Stimulated activated CD4-positive, alpha-beta T cell treated with anti-CD3 and anti-CD28 coated beads, Interleukin-2, amount 100 ng/mL, for 48 hours (primary cell): ENCODE data around the gene SIRT2.
"Not testable (repeated sequence)": the region's sequence is repeated elsewhere in the genome, so short reads cannot be mapped to it uniquely, and the experiment has no call there.

Source experiments
- DNase-seq, 2 donors: peaks; one replicate each; pipeline ENCODE4 v3.0.0-alpha.2; 2020

Gene SIRT2

DNA sequence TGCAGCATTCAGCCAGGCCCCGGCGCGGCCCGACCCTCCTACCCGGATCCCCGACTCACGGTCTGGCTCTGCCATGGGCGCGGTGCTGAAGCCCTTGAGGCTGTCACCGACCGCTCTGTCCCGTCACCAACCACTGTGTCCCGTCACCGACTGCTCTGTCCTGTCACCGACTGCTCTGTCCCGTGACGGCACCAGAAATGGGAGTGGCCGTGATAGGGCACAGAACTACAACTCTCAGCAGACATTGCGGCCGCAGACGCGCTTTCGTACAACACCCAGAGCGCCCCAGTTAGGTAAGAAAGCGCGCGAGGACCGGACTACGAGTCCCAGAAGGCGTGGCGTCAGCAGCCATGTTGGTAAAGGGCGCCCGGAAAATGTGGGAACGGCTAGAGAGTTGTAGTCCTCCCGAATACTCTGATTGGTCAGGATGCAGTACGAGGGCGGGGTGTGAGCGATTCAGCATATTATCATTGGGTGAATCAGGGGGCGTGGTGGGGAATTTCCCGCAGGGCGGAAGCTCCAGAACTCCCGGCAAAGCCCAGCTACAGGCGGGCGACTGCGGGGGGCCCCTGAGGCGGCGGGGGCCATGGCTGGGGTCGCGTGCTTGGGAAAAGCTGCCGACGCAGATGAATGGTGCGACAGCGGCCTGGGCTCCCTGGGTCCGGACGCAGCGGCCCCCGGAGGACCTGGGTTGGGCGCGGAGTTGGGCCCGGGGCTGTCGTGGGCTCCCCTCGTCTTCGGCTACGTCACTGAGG is at the start of gene SIRT2, which contains the start of gene NFKBIB:
SIRT2 (minus strand) TSS at position 172 of the 755 bp plus-strand sequence; CDS start at position 75, 97 bp downstream.
NFKBIB (plus strand) TSS at position 523 of the 755 bp plus-strand sequence; CDS start at position 587, 64 bp downstream.
- peak; percentile 96 to 97 for DNase-seq

DNA sequence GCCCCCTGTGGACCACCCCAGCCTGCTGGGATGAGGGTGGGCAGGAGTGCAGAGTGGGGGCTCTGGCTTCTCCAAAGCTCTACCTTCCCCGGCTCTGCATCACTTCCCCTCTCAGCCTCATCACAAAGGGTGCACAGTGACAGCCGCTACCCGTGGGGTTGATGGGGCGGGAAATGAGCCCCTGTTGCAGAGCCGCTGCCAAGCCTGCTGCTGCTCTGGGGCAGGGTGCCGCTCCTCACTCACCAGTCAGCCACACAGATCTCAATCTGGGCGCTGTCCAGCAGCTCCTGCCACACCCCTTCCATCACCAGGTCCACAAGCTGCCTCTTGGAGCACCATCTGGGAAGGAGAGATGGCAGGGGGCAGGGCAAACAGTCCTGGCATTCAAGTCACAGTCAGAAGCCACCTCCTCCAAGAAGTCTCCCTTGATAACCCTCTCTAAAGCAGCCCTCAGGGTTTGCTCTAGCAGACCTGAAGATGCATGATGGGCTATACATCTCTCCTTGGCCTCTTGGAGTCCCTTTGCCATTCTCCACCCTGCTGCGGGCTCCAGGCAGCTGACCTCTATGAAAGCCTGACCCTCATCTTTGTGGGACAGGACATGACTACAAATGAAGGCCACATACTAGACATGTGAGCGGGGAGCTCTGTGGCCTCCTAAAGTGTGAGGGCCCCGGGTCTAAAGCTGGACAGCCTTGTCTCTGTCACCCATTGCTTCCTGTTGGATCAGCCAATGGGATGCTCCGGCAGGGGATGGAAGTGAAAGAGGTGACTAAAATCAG is 47.0 kb upstream of the SIRT2 start:
- no peak for DNase-seq

DNA sequence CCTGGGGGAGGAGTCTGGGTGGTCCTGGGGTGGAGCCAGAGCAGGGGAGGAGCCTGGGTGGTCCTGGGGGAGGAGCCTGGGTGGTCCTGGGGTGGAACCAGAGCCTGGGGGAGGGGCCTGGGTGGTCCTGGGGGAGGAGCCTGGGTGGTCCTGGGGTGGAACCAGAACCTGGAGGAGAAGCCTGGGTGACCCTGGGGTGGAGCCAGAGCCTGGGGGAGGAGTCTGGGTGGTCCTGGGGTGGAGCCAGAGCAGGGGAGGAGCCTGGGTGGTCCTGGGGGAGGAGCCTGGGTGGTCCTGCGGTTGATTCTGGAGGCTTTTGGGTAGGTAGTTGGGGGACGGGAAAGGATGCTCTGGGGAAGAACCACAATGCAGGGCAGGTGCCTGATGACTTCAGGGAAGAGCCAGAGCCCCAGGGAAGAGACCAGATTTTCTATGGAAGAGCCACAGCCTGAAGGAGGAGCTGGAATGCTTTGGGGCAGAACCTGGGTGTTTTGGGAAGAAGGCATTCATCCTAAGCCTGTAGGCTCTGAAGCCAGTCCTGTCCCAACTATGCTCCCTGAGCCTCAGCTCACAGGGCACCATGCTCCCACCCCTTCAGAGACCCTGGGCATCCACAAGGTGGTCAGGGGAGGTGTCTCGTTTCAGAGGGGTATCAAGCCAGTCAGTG is 46.3 kb upstream of the SIRT2 start:
- DNase-seq, result no peak

DNA sequence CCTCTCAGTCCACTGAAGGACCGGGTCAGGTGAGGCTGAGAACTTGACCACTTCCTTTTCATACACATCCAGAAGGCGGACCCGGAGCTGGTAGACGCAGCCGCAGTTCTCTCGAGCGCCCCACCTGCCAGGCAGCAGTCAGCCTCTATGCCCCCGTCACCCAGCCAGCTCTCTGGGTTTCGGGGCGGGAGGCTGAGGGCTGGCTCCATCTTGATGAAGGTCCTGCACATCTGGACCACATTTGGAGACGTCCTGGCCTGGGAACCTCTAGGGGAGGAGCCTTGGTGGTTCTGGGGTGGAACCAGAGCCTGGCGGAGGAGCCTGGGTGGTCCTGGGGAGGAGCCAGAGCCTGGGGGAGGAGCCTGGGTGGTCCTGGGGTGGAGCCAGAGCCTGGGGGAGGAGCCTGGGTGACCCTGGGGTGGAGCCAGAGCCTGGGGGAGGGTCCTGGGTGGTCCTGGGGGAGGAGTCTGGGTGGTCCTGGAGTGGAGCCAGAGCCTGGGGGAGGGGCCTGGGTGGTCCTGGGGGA is 45.6 kb upstream of the SIRT2 start:
- no peak for DNase-seq

DNA sequence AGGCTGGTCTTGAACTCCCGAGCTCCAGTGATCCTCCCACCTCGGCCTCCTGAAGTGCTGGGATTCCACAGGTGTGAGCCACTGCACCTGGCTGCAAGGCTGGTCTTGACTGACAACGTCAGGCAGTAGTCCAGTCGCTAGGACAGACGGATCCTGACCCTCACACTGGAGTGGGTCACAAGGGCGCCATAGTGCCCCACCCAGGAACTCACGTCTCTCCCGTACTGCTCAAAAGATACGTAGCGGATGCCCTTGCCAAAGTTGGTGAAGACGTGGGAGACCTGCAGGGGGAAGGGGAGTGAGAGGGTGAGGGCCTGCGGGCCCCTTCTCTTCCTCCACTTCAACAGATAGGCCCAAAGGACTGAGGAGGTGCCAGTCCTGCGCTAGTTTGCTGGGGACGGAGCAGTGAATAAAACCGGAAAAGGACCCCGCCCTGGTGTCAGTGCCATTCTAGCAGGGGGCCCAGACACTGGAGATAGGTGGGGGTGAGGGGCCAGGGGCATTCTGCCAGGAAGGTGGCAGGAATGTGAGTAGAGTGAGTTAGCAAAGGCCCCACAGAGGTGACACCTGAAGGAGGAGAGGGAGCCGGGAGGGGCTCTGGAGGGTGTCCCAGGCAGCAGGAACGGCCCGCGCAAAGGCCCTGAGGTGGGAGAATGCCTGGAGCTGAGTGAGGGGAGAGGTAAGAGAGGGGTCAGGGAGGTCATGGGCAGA is 43.2 kb upstream of the SIRT2 start:
- DNase-seq, result no peak

DNA sequence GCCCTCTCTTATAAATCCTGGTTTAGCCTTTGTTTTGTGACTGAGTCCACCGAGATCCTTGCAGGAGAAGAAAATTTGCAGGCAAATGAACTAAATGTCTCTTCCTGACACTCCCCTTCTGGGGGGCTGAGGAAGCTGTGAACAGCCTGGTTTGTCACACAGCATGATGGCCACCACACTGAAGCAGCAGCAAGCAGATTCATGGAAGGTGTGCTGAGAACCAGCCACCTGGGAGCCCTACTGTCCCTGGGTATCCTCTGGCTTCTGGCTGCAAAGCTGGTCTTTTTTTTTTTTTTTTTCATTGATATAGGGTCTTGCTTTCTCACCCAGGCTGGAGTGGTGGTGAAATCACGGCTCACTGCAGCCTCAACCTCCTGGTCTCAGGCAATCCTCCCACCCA is 42.6 kb upstream of the SIRT2 start:
- no peak for DNase-seq

DNA sequence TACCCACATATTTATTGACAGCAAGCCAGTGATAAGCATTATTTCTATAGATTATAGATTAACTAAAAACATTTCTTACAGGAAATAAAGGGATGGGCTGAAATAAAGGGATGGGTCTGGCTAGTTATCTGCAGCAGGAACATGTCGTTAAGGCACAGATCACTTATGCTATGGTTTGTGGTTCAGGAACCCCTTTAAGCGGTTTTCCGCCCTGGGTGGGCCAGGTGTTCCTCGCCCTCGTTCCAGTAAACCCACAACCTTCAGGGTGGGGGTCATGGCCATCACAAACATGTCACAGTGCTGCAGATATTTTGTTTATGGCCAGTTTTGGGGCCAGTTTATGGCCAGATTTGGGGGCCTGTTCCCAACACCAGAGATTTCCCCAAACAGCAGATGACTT is 42.0 kb upstream of the SIRT2 start:
- DNase-seq, result not testable (repeated sequence)

DNA sequence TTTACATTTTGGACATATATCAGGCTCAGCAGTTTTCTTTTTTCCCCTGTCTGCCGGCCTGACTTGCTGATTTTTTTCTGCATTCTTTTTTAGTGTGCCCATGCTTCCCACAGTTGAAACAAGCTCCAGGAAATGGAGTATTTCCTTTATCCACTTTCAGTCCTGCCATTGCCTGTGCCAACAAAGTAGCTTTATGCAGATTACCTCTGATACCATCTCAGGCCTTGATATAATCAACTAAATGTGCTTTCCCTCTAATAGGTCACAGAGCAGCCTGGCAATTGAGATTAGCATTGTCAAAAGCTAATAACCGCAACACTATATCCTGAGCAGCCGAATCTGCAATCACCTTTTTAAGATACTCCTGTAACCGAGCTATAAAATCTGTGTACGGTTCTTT is 40.5 kb upstream of the SIRT2 start:
- no peak for DNase-seq

DNA sequence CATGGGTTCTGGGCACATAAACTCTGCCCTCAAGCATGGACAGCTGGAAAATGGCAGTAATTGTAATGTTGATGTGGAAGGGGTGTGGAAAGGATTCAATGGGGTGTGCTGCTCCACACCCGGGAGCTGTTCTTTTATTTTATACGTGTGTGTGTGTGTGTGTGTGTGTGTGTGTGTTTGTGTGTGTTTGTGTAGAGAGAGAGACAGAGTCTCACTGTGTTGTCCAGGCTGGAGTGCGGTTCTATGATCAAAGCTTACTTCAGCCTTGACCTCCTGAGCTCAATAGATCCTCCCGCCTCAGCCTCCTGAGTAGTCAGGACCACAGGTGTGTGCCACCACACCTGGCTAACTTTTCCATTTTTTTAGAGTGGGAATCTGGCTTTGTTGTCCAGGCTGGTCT is 34.1 kb upstream of the SIRT2 start:
- no peak for DNase-seq

DNA sequence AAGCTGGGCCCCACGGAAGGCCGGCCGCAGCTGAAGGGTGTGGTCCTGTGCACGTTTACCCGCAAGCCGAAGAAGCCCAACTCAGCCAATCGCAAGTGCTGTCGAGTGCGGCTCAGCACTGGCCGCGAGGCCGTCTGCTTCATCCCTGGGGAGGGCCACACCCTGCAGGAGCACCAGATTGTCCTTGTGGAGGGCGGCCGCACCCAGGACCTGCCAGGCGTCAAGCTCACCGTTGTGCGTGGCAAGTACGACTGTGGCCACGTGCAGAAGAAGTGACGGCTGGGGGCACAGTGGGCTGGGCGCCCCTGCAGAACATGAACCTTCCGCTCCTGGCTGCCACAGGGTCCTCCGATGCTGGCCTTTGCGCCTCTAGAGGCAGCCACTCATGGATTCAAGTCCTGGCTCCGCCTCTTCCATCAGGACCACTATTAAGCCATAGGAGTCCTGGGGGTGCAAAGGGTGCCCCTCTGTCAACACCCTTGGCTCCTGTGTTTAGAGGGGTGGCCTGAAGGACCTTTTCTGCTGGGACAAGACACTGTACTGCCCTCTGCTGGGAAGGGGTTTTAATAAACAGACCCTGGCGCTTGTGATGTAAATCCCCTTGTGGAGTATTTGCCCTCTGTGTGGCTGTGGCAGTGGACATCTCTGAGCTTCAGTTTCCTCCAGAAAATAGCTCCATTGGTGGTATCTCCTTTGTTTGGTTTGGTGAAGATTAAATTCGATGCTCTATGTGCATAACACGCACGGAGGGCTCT is 33.2 kb upstream of the SIRT2 start:
- peak in 1 of 2 donors; percentile 43 for DNase-seq

DNA sequence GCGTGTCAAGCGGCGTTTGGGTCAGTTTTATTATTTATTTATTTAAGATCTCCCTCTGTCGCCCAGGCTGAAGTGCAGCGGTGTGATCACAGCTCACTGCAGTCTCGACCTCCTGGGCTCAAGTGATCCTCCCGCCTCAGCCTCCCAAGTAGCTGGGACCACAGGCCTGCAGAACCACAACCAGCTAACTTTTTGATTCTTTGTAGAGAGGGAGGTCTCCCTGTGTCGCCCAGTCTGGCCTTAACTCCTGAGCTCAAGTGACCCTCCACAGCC is 32.0 kb upstream of the SIRT2 start:
- no peak for DNase-seq

DNA sequence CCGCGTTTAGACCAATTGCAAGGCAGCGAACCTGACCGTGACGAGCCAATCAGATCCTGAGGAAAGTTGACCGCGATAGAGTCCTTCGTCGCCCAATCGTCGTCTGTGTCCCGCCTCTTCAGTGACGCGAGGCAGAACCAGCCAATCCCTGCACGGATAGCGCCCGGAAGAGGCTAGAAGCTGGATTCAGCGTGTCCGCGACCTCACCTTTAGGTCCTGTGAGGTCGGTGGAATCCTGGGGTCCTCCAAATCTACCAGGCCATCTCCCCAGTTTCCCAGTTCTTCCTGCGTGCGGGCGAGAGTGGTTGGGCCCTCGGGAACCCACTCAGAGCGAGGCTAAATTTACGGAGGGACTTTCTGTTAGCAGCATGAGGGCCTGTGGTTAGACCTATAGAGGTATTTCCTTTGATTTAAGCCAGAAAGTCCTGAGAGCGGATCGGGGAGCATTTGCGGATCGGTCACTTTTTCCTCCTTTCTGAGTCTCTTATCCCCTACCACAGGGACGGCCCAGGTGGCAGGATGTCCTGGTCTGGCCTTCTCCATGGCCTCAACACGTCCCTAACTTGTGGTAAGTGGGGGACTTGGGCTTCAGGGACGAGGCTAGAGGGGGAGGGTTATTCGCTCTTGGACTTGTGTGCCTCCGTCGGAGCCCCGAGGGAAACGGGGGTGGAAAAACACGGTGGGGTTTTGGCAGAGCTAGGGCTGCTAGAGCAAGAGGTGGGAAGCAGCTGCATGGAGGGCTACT is 31.5 kb upstream of the SIRT2 start, which contains the start of gene MRPS12:
MRPS12 (plus strand) TSS at position 169 of the 745 bp plus-strand sequence; CDS start at position 520, 351 bp downstream.
- peak; percentile 95 to 97 for DNase-seq

DNA sequence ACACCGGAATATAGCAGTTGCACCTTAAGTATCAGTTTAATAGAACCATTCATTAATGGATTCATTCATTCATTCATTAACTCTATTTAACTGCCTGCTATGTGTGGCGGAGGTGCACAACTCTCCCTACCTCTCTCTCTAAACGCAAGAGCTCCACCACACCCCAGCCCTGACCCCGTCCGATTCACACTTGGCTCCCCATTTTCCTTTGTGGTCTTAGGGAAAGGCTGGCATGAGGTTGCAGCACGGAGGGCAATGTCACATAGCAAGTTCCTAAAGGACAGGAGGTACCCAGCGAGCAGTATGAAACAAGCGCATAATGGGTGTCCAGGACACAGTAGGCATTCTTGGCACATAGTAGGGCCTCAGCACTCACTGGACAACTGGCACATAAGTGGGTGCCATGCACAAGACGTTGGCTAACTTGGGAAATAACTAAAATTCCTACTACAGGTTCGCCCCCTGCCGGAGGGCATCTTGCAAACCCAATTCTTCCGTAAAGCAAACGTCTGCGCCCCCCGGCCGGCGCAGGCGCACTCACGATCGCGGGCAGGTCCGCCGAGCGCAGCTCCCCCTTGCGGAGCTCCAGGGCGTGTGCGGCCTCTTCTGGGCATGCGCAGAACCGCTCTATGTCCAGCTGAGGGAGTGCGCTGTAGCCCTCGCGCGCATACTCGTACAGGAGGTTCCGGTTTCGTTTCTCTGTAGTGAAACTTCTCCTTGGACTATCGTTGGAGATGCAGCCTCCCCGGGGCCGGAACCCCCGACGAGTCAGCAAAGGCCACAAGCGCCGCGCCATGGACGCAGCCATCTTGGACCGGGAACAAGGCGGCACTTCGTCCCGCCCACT is 30.7 kb upstream of the SIRT2 start, which contains the start of gene SARS2:
SARS2 (minus strand) TSS at position 835 of the 847 bp plus-strand sequence; CDS start at position 808, 27 bp downstream.
- peak; percentile 87 to 94 for DNase-seq

DNA sequence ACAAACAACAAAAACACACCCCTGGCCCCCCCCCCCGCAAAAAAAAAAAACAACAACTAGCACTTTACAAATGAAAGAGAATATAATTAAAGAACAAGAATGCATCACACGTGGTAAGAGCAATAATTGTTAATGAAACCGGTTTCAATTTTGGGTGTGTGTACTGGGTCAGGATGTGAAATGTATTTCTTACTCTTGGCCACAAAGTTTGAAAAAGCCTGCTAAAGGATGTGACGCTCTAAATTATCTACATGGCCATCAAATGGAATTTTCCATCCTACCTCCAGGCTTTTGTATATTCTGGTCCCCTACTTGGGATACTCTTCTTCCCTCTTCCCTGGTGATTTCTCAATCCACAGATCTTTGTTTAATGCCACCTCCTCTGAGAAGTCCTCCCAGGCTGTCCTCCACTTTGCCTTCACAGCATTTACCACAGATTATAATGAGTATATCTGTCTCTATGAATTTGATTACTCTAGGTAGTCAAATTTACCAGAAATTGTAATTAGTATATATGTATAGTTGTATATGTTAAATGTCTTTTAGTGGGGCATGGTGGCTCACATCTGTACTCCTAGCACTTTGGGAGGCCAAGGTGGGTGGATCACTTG is 29.1 kb upstream of the SIRT2 start:
- no peak for DNase-seq

DNA sequence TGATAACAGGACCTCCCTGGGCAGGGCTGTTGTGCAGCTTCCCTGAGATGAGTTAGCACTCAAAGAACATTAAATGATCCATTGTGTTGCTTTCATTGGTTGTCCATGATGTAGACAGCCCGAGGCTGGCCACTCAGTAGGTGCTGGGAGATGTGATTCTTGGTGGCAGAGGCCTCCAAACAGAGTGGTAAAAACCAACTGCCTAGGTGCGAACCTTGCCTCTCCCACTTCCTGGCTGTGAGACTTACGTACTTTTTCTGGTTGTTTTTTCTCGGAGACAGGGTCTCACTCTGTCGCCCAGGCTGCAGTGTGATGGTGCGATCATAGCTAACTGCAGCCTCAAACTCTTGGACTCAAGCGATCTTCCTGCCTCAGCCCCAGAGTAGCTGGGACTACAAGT is 25.0 kb upstream of the SIRT2 start:
- DNase-seq, result no peak

DNA sequence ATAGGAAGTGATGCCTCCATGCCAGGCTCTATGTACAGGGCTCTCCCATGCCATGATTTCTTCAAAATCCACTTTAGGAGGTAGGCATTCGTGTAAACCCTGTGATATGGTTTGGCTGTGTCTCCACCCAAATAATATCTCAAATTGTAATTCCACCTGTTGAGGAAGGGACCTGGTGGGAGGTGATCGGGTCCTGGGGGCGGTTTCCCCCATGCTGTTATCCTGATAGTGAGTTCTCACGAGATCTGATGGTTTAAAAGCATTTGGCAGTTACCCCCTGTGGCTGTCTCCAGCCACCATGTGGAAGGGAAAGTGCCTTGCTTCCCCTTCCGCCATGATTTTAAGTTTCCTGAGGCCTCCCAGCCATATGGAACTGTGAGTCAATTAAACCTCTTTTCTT is 23.1 kb upstream of the SIRT2 start:
- DNase-seq, result no peak

DNA sequence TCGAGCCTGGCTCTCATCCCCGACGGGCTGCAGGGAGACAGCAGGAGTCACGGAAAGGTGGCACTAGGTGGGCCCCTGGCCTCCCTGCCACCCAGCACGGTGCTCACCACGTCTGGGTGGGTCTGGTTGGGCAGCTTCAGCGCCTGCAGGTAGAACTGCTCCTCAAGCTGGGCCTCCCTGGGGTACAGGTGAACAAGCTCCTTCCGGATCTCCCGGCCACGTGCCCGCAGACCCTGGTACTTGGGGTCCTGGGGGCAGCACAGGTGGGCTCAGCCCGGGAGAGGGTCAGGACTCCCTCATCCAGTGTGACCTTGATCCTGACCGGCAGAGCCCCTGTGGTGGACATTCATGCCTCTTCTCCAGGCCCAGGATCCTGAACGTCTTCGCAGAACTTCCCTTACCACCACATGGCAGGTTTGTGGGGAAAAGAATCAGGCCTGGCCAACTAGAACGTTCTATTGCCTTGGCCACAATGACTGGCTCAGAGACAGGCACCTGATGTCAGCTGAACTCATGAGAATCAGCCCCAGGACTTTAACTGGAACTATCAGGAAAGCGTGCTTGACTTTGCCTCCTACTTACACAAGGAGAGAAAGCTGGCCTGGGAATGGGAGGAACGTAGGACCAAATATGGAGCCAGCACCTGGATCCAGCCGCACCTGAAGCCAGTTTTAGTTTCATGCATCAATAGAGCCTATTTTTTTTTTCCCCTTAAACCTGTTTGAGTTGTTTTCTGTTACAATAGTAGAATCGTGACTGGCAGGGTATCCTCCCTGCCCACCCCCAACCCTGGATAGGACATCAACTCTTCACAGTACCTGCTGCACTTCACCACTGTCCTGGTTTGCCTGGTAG is 22.2 kb upstream of the SIRT2 start:
- DNase-seq, result no peak

DNA sequence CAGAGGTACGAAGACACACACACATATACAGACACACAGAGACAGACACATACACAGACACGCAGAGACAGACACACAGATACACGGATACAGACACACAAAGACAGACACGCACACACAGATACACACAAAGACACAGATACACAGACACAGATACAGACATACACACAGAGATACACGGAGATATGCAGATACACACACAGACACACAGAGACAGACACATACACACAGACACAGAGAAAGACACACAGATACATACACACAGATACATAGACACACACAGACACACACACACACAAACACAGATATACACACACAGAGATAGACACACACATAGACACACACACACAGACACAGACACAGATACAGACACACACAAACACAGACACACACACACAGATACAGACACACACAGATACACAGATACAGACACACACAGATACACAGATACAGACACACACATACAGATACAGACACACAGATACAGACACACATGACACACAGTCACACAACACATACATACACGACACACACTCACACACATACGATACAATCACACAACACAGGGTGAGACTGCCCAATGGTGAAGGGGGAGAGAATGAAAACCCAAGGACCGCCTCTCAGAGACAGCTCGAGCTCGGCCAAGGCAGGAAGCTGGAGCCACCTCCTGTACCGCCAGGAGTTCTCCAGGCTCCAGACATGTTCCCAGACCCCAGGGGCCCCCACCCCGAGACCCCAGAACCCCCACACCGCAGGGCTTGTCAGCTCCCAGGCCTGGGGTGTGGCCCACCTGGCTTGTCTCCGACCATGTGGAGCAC is 21.4 kb upstream of the SIRT2 start:
- DNase-seq, result no peak
